ENCODE data around the gene SHOX. TPM values are rescaled to one million over a fixed set of nuclear protein-coding genes. Genes with fewer than 3 reads are reported as not detected.

SHOX gene
- total and polyA plus RNA-seq, 2 donors (not counting 1 experiment from before 2014, with no cell fraction given): not detected

GRCh38 chrX:683576-683975, 53.0 kb downstream of the SHOX start:
- no peaks in the 10 kb centered on the region for H3K79me2 ChIP-seq (ENCODE audit: control insufficient read depth, insufficient read depth, low read length)

GRCh38 chrX:685120-686032, 54.8 kb downstream of the SHOX start:
- no peak overlapping the region for H3K4me2 ChIP-seq (ENCODE audit: extremely low read depth, insufficient read depth, low read length)
- H4K20me1 ChIP-seq (ENCODE audit: control insufficient read depth, extremely low read depth, insufficient read depth, low read length): no peaks in the 10 kb centered on the region
- peaks cover 1% of the 10 kb centered on the region for H3K9me3 ChIP-seq (ENCODE audit: control insufficient read depth, insufficient read depth, low read depth, low read length)
- H3K9ac ChIP-seq (ENCODE audit: insufficient read depth, low read length): no peak overlapping the region
- no peak overlapping the region for H3K4me3 ChIP-seq (replicated peaks in 1 of 4; ENCODE audit: control extremely low read depth in 1 of 4, insufficient read depth in 1 of 4, low read depth in 3 of 4, low read length in 4 of 4)
- no peaks in the 10 kb centered on the region for H3K79me2 ChIP-seq (ENCODE audit: control insufficient read depth, insufficient read depth, low read length)
- DNase-seq (ENCODE audit: low read depth in 2 of 2): no peak
- no peaks in the 10 kb centered on the region for H3K27me3 ChIP-seq (ENCODE audit: control insufficient read depth, insufficient read depth, low read length)
- no peak overlapping the region for H2AFZ ChIP-seq (ENCODE audit: low read length)
- no peaks in the 10 kb centered on the region for H3K4me1 ChIP-seq (ENCODE audit: control insufficient read depth, extremely low read depth, insufficient read depth, low read length)
- H3K36me3 ChIP-seq (ENCODE audit: control insufficient read depth, insufficient read depth, low read length): no peaks in the 10 kb centered on the region
- TF ChIP-seq EZH2 (IDR thresholded peaks at IDR 0.05; ENCODE audit: low read length, missing control alignments): no peak
- no peak overlapping the region for H3K27ac ChIP-seq (ENCODE audit: insufficient read depth, low read length)

More at GRCh38 chrX:683576-683975, 53.0 kb downstream of the SHOX start:
- no peak overlapping the region for H3K27ac ChIP-seq (ENCODE audit: insufficient read depth, low read length)
- H3K9ac ChIP-seq (ENCODE audit: insufficient read depth, low read length): no peak overlapping the region
- H3K36me3 ChIP-seq (ENCODE audit: control insufficient read depth, insufficient read depth, low read length): no peaks in the 10 kb centered on the region
- no peak overlapping the region for H2AFZ ChIP-seq (ENCODE audit: low read length)
- H3K4me3 ChIP-seq (replicated peaks in 1 of 4; ENCODE audit: control extremely low read depth in 1 of 4, insufficient read depth in 1 of 4, low read depth in 3 of 4, low read length in 4 of 4): no peak overlapping the region
- no peak overlapping the region for H3K4me2 ChIP-seq (ENCODE audit: extremely low read depth, insufficient read depth, low read length)
- H3K27me3 ChIP-seq (ENCODE audit: control insufficient read depth, insufficient read depth, low read length): no peaks in the 10 kb centered on the region
- no peaks in the 10 kb centered on the region for H4K20me1 ChIP-seq (ENCODE audit: control insufficient read depth, extremely low read depth, insufficient read depth, low read length)
- TF ChIP-seq EZH2 (IDR thresholded peaks at IDR 0.05; ENCODE audit: low read length, missing control alignments): no peak
- TF ChIP-seq CTCF (conservative IDR thresholded peaks at IDR 0.05 in 1 of 2, IDR thresholded peaks at IDR 0.05 in 1 of 2; ENCODE audit: low read depth in 1 of 2, low read length in 2 of 2): no peak
- no peaks in the 10 kb centered on the region for H3K4me1 ChIP-seq (ENCODE audit: control insufficient read depth, extremely low read depth, insufficient read depth, low read length)
- DNase-seq (ENCODE audit: low read depth in 2 of 2): no peak
- H3K9me3 ChIP-seq (ENCODE audit: control insufficient read depth, insufficient read depth, low read depth, low read length): peaks cover 4% of the 10 kb centered on the region

DNA sequence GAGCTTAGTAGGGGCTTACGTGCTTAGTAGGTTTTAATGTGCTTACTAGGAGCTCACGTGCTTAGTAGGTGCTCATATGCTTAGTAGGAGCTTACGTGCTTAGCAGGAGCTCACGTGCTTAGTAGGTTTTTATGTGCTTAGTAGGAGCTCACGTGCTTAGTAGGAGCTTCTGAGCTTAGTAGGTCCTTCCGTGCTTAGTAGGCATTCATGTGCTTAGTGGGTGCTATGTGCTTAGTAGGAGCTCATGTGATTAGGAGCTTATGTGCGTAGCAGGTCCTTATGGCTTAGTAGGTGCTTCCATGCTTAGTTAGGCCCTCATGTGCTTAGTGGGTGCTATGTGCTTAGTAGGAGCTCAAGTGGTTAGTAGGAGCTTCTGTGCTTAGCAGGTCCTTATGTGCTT, 59.4 kb downstream of the SHOX start:
- H3K36me3 ChIP-seq (ENCODE audit: control insufficient read depth, insufficient read depth, low read length): no peaks in the 10 kb centered on the region
- H3K27me3 ChIP-seq (ENCODE audit: control insufficient read depth, insufficient read depth, low read length): no peaks in the 10 kb centered on the region
- H3K79me2 ChIP-seq (ENCODE audit: control insufficient read depth, insufficient read depth, low read length): no peaks in the 10 kb centered on the region
- no peaks in the 10 kb centered on the region for H3K4me1 ChIP-seq (ENCODE audit: control insufficient read depth, extremely low read depth, insufficient read depth, low read length)
- H3K4me2 ChIP-seq (ENCODE audit: extremely low read depth, insufficient read depth, low read length): no peak overlapping the region
- no peak for DNase-seq (ENCODE audit: low read depth in 2 of 2)
- H3K9ac ChIP-seq (ENCODE audit: insufficient read depth, low read length): no peak overlapping the region
- no peak overlapping the region for H3K4me3 ChIP-seq (replicated peaks in 1 of 4; ENCODE audit: control extremely low read depth in 1 of 4, insufficient read depth in 1 of 4, low read depth in 3 of 4, low read length in 4 of 4)
- no peaks in the 10 kb centered on the region for H4K20me1 ChIP-seq (ENCODE audit: control insufficient read depth, extremely low read depth, insufficient read depth, low read length)
- H3K27ac ChIP-seq (ENCODE audit: insufficient read depth, low read length): no peak overlapping the region
- TF ChIP-seq EZH2 (IDR thresholded peaks at IDR 0.05; ENCODE audit: low read length, missing control alignments) (no peak), CTCF (conservative IDR thresholded peaks at IDR 0.05 in 1 of 2, IDR thresholded peaks at IDR 0.05 in 1 of 2; ENCODE audit: low read depth in 1 of 2, low read length in 2 of 2) (no peak)
- peaks cover 1% of the 10 kb centered on the region for H3K9me3 ChIP-seq (ENCODE audit: control insufficient read depth, insufficient read depth, low read depth, low read length)
- H2AFZ ChIP-seq (ENCODE audit: low read length): no peak overlapping the region

Data from fibroblast of lung (primary cell).